ENCODE measurements around the gene DLX3. TPM values are rescaled to one million over a fixed set of nuclear protein-coding genes. Genes with fewer than 3 reads are reported as not detected.

Gene DLX3
- polyA plus RNA-seq, 4 donors, result 0.99 to 1.7 (median 1.3) TPM

DNA sequence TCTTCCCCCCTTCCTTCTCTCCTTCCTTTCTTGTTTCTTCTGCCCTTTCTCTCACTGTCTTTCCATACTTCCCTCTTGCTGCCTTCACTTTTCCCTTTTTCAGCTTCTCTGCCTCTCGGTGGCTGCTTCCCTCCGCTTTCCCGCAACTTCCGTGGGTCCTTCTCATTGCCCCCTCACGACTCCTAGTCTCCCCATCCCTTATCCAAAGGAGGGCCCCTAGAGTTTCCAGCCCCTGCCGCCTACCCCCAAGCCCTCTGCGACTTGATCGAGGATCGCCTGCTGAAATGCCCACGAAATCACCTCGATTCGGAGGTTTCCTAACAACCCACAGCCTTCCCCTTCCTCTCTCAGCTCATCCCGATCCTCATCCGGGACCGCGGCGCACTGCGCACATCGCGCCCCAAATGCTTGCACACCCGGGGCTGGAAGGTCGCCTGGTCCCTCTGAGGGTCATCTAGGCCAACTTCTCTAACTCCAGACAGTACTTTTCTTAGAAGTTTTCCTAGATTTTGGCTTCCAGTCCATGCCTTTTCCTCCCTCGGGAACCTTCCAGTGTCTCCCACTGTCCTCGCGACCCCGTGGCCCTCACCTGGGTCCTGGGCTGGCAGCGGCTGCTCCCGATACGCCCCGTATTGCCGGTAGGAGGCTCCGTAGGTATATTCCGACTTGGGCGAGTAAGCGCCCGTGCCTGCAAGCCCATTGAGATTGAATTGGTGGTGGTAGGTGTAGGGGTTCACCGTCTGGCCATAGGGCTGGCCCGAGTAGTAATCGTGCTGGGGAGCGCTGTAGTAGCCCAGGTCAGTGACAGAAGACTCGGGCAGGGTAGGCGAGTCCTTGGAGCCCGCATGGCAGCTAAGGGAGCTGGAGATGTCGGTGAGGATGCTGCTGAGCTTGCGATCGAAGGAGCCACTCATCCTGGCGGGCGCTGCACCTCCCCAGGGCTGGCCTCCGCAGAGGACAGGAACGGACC is 654 bp downstream of the DLX3 start:
- DNase-seq (ENCODE audit: low read depth in 4 of 4, low spot score in 3 of 4), result no peak

GRCh38 chr17:49993423-49994060 is 1.5 kb downstream of the DLX3 start:
- no peak for DNase-seq (ENCODE audit: low read depth in 4 of 4, low spot score in 3 of 4)

- DNase-seq (ENCODE audit: low read depth in 4 of 4, low spot score in 3 of 4), result no peak
Measured at GRCh38 chr17:49992933-49993422, 2.0 kb downstream of the DLX3 start.

GRCh38 chr17:49992191-49992932 is 2.7 kb downstream of the DLX3 start:
- DNase-seq (ENCODE audit: low read depth in 4 of 4, low spot score in 3 of 4), result no peak

DNA sequence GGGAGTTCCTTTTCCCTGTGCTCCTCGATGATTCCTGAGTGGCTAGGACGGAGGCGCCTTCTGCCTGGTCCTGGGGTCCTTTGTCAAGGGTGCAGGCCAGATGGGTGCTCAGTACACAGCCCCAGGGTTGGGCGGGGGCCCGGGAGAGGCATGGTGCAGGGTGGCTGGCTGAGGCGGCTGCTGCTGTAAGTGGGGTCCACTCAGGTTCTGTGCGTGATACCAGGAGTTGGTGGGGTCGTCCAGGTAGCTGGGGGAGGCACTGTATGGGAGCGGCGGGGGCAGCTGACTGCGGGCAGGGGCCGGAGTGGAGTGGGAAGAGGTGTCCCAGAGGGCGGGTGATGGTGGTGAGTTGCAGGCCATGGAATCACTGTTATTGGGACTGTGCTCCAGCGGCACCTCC is 3.6 kb downstream of the DLX3 start:
- DNase-seq (ENCODE audit: low read depth in 4 of 4, low spot score in 3 of 4), result no peak

DNA sequence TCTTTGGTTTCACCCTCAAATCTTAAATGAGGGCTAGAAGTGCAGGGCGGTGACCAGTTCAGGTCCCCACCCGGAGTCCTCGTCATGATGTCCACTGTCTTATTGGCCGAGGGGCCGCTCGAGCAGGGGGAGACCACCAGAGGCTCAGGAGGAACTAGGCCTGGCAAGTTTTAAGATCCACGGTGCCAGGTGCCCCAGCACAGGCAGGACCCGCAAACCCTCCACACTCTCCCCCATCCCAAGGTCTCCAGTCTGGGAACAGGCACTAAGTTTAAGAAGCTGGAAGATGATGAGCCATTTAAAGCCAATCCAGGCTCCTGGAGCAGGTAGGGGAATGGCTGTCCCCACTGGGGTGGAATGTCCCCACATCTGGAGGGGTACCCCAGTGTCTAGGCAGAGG is 4.1 kb downstream of the DLX3 start:
- no peak for DNase-seq (ENCODE audit: low read depth in 4 of 4, low spot score in 3 of 4)

GRCh38 chr17:49990331-49990730 is 4.7 kb downstream of the DLX3 start:
- DNase-seq (ENCODE audit: low read depth in 4 of 4, low spot score in 3 of 4), result no peak

- DNase-seq (ENCODE audit: low read depth in 4 of 4, low spot score in 3 of 4), result no peak
Measured at GRCh38 chr17:49989518-49989880, 5.5 kb downstream of the DLX3 start.

- no peak for DNase-seq (ENCODE audit: low read depth in 4 of 4, low spot score in 3 of 4)
Measured at GRCh38 chr17:49987681-49988441, 7.2 kb downstream of the DLX3 start.

- DNase-seq (ENCODE audit: low read depth in 4 of 4, low spot score in 3 of 4), result no peak
Measured at GRCh38 chr17:49987290-49987585, 7.8 kb downstream of the DLX3 start.

DNA sequence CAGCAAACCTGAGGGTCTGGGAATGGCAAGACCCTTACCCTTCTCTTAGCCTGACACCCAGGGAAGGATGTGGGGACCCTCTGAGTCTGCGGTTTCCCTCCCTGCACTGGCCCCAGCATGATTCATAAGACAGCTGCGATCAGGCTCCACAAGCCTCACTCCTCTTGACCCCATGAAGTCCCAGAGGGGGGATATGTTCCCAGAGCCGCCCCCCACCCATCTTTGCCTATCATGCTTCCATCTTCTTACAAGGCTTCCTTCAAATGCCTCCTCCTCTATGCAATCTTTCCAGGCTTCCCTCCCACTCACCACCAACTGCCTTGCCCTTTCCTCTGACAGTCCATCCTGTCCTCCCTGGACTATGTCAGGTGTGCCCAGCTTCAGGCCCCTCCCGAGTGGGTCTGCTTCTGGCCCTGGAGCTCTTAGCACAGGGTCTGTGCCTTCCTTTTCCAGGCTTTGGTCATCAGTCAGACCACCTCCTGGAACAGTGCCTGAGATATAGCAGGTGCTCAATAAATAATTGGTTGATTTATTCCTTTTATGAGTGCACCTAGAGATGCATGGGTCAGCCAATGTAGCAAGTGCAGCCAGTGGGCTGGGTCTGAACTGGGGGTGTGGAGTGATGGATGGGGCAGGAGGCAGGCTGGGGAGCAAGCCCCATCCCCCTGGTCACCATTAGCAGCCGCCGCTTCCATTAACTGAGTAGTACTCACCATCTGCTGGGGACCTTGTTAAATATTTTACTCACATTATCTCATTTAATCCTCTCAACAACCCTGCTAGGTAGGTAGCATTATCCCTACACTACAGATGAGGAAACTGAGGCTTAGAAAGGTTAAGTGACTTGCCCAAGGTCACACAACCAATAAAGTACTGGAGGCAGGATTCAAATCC is 8.4 kb downstream of the DLX3 start:
- DNase-seq (ENCODE audit: low read depth in 4 of 4, low spot score in 3 of 4), result no peak

- DNase-seq (ENCODE audit: low read depth in 4 of 4, low spot score in 3 of 4), result no peak
Measured at GRCh38 chr17:49985310-49985990, 9.6 kb downstream of the DLX3 start.

DNA sequence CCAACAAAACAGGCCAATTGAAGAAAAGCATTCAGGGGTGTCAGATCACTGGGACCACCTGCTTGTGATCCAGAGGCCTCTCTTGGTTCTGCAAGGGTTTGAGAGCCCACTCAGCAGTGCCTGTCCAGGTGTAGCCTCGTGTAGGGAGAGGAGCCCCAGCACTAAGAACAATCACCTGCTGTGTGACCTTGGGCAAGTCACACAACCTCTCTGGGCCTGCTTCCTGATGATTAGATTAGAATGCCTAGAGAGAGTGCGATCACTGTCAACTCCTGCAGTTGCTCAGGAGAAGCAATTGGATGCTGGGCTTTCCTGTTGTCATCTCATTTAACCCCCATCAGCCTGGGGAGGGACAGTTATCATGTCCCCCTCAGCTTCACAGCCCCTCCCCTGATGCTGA is 10.2 kb downstream of the DLX3 start:
- no peak for DNase-seq (ENCODE audit: low read depth in 4 of 4, low spot score in 3 of 4)

DNA sequence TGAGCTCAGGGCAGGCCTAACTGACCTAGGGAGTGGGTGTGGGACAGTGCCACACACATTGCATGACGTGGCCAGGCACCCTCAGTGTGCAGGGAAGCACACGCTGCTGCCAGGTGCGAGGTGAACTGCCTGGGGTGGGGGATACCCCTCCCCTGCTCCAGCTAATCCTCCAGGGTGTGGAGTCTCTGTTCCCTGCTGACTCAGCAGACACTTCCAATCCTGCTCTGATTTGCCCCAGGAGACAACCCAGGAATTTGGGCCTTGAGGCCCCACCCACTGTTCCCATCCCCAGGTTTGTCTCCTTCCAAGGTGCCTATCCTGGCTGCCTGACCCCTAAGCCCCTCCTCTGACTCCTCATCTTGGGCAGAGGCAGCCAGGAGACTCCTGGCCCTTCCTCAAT is 10.7 kb downstream of the DLX3 start:
- DNase-seq (ENCODE audit: low read depth in 4 of 4, low spot score in 3 of 4), result no peak

DNA sequence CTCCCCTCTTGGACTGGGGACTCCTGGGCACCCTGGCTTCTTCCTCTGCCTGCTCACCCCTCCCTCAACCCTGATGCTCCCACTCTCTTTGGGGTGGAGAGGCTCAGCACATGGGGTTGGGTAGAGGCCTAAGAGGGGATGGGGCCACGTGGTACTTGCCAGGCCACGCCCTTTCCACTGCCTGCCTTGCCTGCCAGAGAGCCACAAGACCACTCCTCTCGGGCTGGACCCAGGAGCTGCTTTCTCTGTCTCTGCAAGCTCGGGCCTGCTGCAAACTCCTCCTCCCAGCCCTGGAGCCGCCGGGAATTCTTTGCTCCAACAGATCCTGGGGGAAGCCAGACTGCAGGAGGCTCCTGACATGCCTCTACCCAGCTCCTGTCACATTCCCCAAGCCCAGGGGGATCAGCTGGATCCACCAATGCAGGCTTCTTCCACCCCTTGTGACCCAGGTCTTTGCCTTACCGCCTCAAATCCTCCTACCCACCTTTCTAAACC is 14.3 kb downstream of the DLX3 start:
- no peak for DNase-seq (ENCODE audit: low read depth in 4 of 4, low spot score in 3 of 4)

GRCh38 chr17:49979748-49980479 is 15.1 kb downstream of the DLX3 start:
- DNase-seq (ENCODE audit: low read depth in 4 of 4, low spot score in 3 of 4), result no peak

DNA sequence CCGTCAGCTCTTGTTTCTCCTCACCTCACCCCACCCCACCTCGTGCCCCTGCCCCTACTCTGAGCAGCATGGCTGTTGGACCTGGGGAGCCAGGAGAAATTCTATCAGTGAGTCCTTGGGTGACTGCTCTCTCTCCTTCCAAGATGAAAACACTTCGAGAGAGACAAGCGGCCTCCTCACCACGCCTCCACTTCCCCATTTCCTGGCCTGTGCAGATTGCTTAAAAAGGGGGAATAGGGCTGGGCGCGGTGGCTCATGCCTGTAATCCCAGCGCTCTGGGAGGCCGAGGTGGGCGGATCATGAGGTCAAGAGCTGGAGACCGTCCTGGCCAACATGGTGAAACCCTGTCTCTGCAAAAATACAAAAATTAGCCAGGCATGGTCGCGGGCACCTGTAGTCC is 16.5 kb downstream of the DLX3 start:
- no peak for DNase-seq (ENCODE audit: low read depth in 4 of 4, low spot score in 3 of 4)

All from left renal pelvis (tissue), 4 donors.